Suppressor macrophage treated with lipopolysaccharide for 4 hours (primary cell): ENCODE data around the gene ASB3.
"Not testable (repeated sequence)": the region's sequence is repeated elsewhere in the genome, so short reads cannot be mapped to it uniquely, and the experiment has no call there.

Experiments
- DNase-seq: peaks from one replicate; pipeline ENCODE4 v3.0.0-alpha.2; 2020

ASB3 gene

DNA sequence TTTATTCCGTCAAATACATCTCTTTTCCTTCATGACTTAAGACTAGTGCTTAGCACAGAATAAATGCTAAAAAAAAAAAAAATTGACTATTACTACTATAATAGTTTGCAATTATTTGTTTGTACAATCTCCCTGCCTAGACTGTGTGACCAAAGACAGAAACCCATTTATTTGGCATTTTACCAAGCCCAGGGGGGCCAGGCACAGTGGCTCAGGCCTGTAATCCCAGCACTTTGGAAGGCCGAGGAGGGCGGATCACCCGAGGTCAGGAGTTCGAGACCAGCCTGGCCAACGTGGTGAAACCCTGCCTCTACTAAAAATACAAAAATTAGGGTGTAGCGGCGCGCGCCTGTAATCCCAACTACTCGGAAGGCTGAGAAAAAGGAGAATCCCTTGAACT is 1.4 kb downstream of the ASB3 start:
- DNase-seq, result no peak

DNA sequence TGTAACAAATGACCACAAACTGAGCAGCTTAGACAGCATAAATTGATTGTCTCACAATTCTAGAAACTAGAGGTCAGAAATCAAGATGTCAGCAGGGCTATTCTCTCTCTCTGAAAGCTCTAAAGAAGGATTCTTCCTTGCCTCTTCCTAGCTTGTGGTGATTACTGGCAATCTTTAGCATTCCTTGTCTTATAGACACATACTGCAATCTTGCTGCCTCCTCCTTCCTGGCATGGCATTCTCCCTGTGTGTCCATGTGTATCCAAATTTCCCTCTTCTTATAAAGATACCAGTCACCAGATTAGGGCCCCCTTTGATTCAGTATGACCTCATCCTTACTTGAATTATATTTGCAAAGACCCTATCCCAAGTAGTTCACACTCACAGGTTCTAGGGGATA is 2.3 kb downstream of the ASB3 start:
- no peak for DNase-seq

DNA sequence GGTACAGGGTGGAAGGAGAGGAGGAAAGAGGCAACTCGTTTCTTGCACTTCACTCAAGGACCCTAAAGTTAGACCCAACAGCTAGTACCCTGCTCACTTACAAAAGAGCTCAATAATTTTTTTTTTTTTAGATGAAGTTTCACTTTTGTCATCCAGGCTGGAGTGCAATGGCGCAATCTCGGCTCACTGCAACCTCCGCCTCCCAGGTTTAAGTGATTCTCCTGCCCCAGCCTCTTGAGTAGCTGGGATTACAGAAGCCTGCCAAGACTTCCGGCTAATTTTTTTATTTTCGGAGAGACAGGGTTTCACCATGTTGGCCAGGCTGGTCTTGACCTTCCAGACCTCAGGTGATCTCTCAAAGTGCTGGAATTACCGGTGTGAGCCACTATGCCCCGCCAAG is 4.1 kb downstream of the ASB3 start:
- no peak for DNase-seq

DNA sequence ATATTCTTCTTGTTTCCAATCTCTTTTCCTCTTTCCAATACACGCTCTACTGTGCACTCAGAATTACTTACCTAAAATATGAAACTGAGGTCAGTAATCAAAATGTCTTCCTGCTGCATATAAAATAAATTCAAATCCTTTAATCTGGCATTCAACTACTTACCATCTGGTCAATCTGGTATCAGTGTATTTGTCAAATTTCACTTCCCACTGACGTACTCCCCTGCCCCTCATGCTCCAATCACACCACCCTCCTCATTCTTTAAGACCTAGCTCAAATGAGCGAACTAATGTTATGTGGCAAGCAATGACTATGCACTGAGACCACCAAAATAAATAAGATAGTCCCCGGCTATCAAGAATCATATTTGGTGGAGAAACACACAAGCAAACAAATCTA is 6.7 kb downstream of the ASB3 start:
- DNase-seq, result no peak

DNA sequence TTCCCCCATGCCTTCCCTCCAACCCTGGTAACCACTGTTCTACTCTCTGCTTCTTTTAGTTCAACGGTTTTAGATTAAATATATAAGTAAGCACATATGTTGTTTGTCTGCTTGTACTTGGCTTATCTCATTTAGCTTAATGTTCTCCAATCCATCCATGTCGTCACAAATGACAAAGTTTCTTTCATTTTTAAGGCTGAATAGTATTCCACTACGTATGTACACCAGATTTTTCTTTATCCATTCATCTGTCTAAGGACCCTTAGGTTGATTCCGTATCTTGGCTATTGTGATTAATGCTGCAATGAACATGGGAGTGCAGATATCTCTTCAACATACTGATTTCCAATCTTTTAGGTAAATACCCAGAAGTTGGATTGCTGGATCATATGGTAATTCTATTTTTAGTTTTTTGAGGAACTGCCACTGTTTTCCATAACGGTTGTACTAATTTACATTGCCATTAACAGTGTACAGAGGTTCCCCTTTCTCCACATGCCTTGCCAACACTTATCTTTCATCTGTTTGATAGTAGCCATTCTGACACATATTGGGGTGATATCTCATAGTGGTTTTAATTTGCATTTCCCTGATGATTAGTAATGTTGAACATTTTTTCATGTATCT is 8.1 kb downstream of the ASB3 start:
- peak; percentile 33 for DNase-seq

DNA sequence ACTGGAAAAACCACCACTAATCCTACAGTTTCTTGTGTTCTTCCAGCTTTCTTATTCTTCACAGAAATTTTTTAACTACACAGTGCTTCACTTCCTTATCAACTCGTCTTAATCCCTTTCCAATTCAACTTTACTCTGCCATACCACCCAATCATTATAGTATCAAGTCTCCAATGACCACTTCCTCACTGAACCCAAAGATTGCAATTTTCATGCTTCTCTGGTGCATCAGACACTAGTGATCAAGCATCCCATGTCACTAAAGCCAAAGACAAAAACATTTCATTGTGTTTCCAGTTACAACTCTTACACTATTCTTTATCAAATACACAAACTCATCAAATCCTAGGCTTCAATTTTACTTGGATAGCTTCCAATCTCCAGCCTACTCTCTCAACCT is 9.6 kb downstream of the ASB3 start:
- DNase-seq, result peak; percentile 12

DNA sequence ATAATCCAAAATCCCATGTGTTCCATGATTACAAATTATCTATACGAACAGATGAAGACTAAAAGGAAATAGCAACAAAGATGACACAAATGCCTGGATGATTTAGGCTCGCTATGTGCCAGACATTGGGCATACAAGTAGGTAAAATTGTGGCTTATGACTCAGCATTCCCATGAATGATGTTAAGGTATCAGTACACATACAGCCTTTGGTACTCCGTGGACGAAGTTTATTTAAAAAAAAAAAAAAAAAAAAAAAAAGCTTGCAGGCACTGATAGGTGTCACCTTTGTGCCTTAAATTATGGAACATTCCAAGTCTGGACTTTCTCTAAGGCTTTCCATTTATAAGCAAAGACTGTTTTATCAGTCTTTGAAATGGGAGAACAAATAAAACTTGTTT is 16.5 kb downstream of the ASB3 start:
- no peak for DNase-seq

DNA sequence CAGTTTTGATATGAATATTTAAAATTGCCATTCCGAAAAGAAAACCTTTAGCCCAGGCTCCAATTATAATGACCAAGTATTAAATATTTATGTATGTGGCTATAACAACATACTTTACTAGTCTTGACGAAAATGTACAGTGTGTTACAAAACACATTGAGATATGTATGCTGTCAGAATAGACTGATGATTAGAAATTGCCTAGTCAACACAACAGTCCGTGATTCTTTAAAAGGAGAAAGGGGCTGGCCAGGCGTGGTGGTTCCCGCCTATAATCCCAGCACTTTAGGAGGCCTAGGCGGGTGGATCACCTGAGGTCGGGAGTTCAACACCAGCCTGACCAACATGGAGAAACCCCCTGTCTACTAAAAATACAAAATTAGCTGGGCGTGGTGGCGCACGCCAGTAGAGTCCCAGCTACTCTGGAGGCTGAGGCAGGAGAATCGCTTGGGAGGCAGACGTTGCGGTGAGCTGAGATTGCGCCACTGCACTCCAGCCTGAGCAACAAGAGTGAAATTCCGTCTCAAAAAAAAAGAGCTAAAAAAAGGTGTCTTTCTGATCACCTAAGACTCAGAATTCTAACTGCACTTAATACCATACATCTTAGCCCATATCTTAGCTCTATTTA is 17.3 kb downstream of the ASB3 start:
- DNase-seq, result no peak

DNA sequence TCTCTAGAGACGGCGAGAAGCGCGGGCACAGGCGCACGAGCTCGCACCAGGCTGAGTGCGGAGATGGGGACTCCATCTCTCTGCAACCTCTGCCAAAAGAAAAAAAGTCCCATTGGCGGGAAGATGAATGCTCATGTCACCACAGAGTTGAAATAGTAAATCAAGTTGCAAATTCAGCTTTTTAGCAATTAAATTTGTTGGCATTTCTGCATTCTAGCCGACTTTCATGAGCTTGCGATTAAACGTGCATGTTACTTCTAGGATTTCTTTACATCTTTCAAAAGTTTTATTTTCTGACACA is 18.6 kb downstream of the ASB3 start:
- peak; percentile 16 for DNase-seq

DNA sequence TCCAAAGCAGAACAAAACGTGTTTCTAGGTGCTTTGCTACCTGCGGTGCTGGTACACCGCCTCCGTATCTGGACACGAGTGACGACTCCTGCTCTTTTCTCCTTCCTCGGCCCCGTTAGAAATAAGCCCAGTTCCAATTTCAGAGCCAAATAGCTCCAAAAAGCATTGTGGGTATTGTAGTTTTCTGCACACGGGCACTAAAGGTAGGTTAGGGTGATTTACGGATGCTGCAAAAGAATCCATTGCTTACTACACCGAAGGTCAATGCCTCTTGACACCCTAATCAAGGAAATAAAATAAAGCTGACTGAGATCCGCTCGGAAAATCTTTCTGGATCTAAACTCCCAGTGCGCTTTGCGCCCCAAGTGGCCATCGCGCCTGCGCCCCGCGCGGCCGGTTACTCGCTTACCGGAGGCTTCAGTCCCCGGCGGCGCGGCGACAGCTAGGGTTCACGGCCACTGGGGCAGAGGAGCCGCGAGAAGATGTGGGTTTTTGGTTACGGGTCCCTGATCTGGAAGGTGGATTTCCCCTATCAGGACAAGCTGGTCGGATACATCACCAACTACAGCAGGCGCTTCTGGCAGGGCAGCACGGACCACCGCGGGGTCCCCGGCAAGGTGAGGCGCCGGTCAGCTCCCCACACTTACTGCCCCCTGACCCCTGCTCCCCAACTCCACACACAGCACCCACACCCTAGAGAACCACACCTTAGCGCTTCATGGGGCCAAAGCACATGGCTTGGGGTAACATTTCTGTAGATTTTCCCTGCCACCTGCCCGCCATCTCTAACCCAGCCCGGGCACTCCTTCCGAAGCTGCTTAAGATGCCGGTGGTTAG is 19.1 kb downstream of the ASB3 start, which contains the start of gene CHAC2:
CHAC2 (plus strand) TSS at position 400 of the 837 bp plus-strand sequence; CDS start at position 483, 83 bp downstream.
- DNase-seq, result peak; percentile 92

DNA sequence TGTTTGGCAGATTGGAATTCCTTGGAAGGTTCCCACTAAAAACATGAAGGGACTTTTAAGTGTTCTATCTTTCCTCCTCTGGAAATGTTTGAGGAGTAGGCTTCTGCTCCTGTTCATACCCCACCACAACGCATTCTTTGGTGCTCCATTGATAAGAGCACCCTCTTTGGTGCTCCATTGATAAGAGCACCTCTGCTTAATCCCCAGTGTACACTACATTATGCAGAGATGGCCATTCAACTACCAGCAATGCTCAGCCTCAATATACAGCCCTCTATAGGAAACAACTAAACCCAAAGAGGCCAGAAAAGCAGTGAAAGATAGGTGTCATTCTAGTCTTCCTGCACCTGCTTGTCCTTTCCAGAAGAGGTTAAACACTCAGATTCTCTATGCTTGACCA is 21.0 kb downstream of the ASB3 start:
- DNase-seq, result no peak

DNA sequence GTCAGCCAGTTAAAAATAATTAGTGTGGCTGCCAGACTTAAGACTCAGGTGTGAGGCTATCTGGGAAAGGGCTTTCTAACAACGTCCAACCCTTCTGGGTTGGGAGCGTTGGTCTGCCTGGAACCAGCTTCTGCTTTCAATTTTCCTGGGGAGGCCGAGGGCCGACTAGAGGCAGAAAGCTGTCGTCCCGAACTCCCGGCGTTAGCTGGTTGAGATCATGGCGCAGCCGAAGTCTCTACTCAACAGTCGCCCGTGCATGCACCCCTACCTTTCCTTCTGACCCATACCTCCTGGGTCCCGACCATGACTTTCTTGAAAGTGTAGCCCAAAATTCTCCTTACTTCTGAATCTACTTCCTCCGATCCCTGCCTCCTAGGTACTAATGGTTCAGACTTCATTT is 29.5 kb downstream of the ASB3 start:
- not testable (repeated sequence) for DNase-seq

DNA sequence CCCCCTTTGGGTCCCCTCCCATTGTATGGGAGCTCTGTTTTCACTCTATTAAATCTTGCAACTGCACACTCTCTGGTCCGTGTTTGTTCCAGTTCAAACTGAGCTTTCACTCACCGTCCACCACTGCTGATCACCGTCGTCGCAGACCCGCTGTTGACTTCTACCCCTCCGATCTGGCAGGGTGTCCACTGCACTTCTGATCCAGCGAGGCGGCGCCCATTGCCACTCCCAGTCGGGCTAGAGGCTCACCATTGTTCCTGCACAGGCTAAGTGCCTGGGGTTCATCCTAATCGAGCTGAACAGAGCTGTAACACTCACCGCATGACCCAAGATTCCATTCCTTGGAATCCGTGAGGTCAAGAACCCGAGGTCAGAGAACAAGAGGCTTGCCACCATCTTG is 30.1 kb downstream of the ASB3 start:
- no peak for DNase-seq

DNA sequence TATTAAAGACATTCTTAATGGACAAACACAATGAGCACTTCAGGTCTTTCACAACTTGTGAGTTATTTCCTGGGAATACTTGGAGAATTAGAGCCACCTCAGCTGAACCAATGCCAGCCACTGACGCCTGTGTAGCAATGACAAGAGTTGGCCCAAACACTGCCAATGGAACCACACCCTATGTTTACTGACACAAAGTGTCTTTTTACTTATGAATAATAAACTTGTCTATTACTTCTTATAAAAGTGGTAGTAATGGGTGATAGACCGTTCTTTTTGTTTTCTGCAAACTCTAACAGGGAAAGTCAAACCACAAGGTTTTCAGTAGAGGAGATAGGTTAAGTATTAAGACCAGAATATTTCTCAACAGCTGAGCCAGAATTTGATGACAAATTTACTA is 31.6 kb downstream of the ASB3 start:
- no peak for DNase-seq

DNA sequence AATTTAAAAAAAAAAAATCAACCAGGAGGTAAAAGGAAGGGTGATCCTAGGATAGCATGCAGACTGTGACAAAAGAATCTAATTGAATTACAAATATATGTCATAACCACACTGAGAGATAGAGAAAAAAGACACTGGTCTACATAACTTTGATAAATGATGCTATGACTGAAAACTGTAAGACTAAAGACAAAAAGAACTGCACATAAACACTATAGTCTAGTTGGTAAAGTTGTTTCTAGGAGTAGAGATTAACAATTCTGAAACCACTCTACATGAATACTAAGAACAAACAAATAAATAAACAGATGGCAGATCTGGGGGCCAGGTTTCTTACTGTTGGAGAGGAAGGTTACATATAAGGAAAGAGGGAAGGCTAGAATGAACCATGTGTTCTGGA is 33.7 kb downstream of the ASB3 start:
- no peak for DNase-seq

DNA sequence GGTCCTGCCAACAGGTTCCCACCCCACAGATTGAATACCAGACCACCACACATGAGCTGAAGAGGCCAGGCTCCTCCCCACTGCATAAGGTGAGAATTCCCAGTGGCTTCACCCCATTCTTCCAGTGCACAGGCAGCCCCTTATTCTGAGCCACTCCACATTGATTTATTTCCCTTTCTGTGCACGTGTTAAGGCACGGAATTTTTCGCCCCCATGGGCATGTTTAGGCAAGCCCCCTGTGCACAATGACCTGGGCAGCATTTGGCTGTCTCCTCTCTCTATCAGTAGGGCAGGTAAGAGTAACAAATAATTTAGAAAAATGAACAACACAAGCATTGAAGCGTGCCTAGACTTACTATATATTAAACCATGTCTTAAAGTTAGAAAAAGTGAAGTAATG is 34.4 kb downstream of the ASB3 start:
- no peak for DNase-seq

DNA sequence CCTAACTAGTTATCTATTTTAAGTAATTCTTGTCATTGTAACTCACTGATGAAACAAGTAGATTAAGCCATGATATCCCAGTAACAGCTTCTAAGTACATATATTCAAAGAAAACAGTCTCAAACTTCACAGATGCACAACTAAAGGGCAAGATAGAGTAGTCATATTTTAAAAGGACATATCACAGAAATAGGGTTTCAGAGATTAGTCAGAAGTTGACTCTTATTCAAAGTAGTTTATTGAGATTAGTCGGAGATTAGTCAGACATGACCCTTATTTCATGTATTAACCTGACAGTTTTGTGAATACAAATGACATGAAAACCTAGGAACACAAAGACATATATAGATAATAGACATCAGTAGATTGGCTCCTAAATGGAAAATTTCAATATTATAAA is 35.0 kb downstream of the ASB3 start:
- DNase-seq, result no peak

DNA sequence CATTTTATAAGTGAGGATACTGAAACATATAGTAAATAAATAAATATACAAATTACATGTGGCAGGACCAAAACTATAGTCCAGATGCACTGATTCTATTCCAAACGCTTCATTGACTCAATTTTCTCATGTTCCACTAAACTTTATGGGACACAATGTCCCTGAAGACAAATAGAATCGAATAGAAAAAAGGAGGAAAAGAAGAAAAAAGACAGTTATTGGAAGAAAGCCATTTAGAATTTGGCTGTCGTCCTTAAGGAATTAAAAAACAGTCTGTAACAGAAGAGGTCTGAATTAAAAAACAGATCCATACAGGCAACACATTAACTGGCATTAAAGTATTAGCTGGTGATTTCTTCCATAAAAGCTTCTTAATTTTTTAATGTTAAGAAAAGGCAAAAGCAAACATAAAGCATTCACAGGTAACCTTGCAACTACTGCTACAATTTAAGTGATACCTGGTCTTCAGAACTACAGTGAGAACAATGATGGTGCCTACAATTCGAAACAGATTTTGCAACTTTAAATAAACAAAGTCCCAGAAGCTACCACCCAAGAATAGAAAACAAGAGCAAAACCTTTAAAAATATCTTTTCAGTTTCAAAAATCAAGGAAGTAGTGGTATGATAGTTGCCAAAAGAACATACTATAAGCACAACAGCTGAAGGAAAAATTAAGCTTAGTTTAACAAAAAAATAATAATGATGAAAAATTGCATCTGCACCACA is 36.5 kb downstream of the ASB3 start:
- DNase-seq, result no peak

DNA sequence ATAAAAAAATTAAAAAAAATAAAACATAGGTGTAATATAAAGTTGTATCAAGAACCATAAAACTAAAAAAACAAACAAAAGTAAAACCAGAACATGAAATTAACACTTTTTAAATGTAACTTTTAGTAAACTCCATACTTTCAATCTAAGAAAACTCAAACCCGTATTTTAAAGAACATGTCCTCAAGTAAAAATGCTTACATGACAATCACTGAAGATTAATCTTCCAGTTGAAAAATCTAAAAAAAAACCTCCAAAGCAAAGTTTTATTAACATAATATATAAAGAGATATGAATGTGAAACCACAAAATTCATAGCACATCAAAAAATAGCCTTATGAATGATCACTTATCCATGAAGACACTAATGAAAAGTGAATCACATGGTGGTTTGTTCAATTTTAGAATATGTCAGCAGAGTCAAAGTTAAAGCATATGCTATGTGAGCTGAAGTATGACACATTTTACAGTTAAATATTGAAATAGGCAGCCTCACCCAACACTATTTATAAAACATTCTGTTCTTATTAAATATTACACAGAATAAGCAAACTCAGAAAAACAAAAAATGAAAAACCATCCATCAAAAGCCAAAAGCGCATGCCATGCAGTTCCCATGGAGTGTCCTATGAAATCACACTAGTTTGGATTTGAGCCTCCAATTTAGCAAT is 42.2 kb downstream of the ASB3 start:
- DNase-seq, result no peak

DNA sequence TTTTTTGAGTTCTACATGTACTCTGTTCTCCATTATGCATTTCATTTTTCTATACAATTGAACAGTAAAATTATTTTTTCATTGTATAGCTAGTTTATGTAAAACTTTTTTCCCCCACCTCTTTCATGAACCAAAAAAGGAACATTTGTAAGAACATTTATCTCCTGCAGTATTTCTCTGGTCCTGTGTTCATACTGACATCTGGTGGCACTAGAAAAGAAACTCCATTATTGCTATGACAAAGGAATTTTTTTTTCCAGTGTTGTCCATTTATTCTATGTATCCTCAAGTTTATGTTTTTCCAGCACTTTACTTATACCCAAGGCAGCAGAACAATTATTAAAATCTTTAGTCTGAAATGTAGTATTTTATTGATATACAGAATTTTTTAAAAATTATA is 46.6 kb downstream of the ASB3 start:
- peak; percentile 3 for DNase-seq

DNA sequence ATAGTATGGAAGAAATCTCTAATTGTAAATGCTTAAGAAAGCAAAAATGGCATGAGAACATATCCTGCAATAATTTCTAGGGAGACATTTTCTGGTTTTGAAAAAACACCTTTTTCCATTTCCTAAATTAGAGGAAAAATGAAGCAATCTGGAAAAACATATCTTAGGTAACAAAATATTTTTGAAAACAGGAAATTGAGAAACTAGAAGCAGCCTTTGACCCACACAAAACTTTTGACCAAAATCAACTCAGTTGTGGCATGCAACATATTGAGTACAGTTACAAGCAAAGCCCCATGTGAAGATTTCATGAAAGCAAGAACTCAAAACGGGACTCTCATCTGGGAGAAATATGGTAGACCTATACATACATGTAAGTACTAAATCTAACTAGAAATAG is 47.7 kb downstream of the ASB3 start:
- DNase-seq, result no peak

DNA sequence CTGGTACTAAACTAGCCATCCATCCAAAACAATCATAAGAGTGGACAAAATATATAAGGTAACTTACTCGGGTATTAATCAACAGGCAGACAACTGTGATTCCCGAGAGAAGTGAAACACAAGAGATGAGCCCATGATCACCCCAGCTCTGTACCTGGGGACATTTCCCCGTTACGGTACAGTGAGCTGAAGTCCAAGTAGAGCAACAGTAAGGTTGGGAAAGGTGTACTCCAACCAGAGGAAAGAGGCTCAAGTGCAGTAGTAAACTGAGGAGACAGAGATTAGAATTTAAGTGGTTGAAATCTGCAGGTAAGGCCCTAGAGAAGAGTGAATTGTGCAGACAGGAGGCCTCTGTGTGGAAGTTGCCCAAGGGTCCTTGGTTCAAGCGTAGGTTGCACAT is 49.7 kb downstream of the ASB3 start:
- DNase-seq, result no peak

DNA sequence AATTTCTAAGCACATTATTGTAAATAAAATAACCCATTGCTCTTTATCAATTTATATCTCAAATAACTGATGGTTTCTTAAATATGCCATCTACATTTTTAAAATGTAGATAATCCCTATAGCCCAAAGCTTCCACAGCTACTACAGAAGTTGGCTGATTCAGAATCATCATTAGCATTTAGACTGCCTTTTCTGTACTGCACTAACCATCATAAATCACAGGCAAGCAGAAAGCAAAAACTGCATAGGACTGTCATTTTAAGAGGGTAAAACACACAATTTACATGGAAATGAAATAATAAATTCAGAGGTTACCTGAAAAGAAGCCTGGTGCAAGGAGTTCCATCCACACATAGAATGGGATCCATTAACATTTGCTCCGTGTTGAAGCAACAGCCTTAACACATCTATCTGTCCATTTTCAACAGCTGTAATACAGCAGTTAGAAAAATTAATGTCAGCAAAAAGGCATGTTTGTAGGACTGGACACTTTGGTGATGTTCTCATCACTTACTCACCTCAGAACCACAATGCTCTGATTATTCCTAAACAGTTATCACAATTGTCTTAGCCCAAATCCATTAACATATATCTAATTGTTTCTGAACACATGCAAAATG is 57.5 kb downstream of the ASB3 start:
- no peak for DNase-seq
